Testis (tissue), 2 donors: ENCODE results near the gene ASXL2.
"Not testable (repeated sequence)": the region's sequence is repeated elsewhere in the genome, so short reads cannot be mapped to it uniquely, and the experiment has no call there.

Experiments
- CTCF ChIP-seq, 3 experiments: fragments of 450-650 bp in 2 of 3; fragments of 200-600 bp in 1 of 3; sonication (generic) in 1 of 3; IDR thresholded peaks; one replicate each; pipeline ENCODE4 v1.5.1; 2016 to 2019; ENCODE audit warnings: antibody characterized with exemption in 3 of 3, mild to moderate bottlenecking in 2 of 3, moderate library complexity in 1 of 3
- POLR2A ChIP-seq: fragments of 450-650 bp; IDR thresholded peaks from one replicate; pipeline ENCODE4 v1.6.1; 2017; ENCODE audit warnings: antibody characterized with exemption, mild to moderate bottlenecking, moderate library complexity

- TF ChIP-seq CTCF (IDR thresholded peaks at IDR 0.05); POLR2A: not testable (repeated sequence)
Observed at GRCh38 chr2:25896308-25896707, 18.0 kb upstream of the ASXL2 start.
